GM21619 (cell line): ENCODE results near the gene AVEN.
"Not testable (repeated sequence)": the region's sequence is repeated elsewhere in the genome, so short reads cannot be mapped to it uniquely, and the experiment has no call there.

Experiments used
- ATAC-seq: cut with Tn5 transposase; IDR thresholded peaks from one replicate; pipeline ENCODE4 v1.9.1; 2021; ENCODE audit not compliant: unreplicated experiment

Gene AVEN

DNA sequence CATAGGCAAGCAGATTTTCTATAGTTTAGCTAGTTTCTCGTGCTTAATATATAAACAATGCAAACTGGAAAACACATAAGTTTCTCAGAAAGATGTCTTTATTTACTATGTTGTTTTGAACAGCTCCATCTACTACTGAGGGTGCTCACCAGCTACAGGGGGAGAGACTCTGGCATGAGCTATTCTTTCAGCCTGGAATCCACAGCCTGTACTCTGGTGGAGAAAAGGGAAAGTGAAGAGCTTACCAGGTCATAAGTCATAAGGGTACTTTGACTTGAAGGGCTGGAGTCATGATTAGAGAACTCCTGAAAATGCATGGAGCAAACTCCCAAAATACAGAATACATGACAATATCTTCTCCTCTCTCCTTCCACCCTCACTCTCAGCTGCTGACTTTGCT lies 4.4 kb upstream of the AVEN start:
- ATAC-seq = no peak

DNA sequence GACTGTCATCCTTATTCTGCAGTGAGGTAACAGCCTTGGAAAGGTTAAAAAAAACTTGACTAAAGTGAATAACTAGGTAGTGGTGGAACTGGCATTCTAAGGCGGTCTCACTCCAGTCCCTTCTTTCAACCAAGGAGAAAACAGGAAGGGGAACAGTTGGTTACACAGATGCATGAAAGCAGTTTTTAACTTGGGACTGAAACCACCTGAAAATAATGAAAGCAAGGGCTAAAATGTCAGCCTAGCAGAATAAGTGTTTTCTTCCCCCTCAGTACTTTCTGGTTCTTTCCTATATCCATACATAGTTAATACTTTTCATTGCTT lies 748 bp upstream of the AVEN start:
- ATAC-seq = peak; percentile 12

- peak; percentile 62 for ATAC-seq
Observed at GRCh38 chr15:34038023-34038870, 757 bp downstream of the AVEN start.

DNA sequence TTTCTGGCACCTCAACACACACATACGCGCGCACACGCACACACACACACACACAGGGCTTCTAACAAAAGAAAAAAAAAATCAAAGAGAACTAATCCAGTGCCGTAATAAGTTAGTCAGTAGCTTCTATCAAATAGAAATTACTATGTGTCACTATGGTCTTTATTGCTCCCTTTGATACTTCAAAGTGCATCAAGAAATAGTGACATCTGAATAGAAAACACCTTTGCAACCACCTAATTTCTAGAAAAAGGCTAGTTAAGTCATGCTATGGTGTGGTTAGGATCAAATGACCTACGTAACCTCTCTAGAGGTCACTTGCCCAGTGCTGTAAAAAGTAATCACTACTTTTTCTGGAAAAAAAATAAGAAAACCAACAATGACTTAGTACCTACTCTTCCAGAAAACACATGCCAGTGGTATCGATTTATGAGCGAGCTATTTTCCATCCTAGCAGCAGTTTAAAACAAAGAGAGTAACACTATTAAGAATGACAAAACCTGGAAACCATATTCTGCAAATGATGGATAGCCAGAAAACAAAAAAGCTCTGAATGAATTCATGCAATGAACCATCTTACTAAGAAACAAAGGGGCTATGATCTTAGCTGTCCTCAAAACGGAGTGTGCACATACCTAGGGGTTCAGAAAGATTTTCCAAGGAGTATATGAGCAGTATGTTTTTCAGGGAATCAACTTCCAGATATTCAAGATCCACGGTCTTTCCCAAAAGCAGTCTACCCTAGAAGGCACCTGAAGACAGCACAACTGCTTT lies 6.8 kb downstream of the AVEN start:
- ATAC-seq = no peak

- ATAC-seq = no peak
Observed at GRCh38 chr15:34027606-34028005, 11.4 kb downstream of the AVEN start.

GRCh38 chr15:34025252-34025651 lies 13.8 kb downstream of the AVEN start:
- no peak for ATAC-seq

- ATAC-seq = no peak
Observed at GRCh38 chr15:34023907-34024306, 15.1 kb downstream of the AVEN start.

GRCh38 chr15:34019369-34019990 lies 19.5 kb downstream of the AVEN start:
- ATAC-seq = no peak

DNA sequence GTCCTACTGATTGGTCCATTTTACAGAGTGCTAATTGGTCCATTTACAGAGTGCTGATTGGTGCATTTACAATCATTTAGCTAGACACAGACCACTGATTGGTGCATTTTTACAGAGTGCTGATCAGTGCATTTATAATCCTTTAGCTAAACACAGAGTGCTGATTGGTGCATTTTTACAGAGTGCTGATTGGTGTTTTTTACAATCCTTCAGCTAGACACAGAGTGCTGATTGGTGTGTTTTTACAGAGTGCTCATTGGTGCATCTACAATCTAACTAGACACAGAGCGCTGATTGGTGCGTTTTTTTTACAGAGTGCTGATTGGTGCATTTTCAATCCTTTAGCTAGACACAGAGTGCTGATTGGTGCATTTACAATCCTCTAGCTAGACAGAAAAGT lies 20.3 kb downstream of the AVEN start:
- ATAC-seq = not testable (repeated sequence)

- no peak for ATAC-seq
Observed at GRCh38 chr15:34018021-34018645, 20.9 kb downstream of the AVEN start.

GRCh38 chr15:34014556-34014955 lies 24.4 kb downstream of the AVEN start:
- ATAC-seq = no peak

- no peak for ATAC-seq
Observed at GRCh38 chr15:34013746-34014145, 25.3 kb downstream of the AVEN start.

DNA sequence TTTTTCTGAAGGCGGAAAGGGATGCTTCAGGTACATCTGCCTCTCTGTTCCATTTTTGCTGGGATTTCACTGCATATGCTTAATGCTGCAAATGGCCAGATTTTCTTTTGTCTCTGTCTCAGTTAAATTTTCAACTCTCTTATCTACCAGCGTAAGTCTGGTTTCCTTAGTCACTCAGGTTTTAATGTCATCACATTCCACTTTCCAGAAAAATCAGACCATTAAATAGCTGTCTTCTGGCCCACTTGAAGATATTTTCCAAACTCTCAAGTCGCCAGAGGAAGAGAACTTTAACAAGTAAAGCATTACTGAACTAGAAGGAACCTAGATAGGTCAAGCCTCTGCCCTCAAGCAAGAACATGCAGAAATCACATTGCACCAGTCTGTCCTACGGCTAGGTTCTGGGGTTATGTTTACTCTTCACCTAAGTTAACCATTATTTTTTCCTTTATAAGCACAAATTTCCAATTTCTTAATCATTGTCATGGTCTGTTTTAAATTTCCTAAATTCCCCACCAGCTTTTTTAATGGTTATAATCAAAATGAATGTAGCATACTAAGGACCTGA lies 26.5 kb downstream of the AVEN start:
- ATAC-seq = no peak

- ATAC-seq = no peak
Observed at GRCh38 chr15:34011481-34011880, 27.5 kb downstream of the AVEN start.

DNA sequence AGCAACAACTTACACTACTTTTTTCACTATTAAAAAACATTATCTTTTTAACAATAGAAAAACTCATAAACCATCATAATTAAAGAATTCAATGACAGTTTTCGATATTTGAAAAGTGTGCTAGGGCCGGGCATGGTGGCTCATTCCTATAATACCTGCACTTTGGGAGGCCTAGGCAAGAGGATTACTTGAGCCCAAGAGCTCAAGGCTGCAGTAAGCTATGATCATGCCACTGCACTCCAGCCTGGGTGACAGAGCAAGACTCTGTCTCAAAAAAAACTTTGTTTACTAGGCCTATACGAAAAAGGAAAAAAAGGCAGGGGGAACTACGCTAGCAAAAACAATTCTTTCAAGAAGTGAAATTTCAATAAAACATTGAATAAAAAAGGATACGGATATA lies 28.1 kb downstream of the AVEN start:
- no peak for ATAC-seq

GRCh38 chr15:34009656-34010055 lies 29.3 kb downstream of the AVEN start:
- ATAC-seq = no peak

DNA sequence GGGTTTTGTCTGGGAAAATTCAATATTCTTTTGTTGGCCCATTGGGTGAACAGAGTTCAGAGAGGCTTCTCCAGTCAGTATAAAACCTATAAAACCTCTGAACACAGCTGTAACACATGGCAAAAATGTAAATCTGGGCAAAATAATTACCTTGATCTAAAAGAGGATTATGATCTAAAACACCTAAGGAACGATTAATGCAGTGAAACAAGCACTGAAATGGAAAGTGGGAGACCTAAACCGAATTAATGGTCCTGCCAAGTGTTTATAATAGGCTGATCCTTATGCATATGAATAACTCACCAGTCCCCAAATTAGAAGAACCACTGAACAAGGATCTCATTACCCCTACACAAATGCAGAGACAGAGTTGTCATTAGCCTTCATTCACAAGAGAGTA lies 32.6 kb downstream of the AVEN start:
- no peak for ATAC-seq

- no peak for ATAC-seq
Observed at GRCh38 chr15:34001536-34001935, 37.5 kb downstream of the AVEN start.

GRCh38 chr15:33995666-33996065 lies 43.3 kb downstream of the AVEN start:
- ATAC-seq = not testable (repeated sequence)

GRCh38 chr15:33994005-33994615 lies 44.9 kb downstream of the AVEN start:
- no peak for ATAC-seq

DNA sequence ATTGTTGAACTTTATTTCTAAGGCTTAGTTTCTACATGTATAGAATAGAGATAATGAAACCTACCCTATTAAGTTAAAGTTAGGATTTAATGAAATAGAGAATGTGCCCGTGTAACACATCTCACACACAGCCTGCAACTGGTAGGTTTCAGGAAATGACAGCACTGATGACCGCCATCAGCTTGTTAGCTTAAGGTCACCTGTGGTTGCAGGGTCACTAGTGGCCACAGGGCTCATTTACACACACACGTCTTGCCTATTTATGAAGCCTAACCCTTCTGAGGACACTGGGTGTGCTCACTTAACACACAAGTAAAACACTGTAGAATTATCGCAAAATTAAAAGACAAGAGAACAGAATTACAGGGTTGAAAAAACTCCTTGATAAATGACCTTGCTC lies 50.6 kb downstream of the AVEN start:
- ATAC-seq = no peak
